Stimulated activated CD4-positive, alpha-beta T cell treated with anti-CD3 and anti-CD28 coated beads, Interleukin-1b, Interleukin-23, amount 100 ng/mL, for 1 hour (primary cell): ENCODE measurements around the gene TMEM236.

Experiments used
- DNase-seq, 2 donors: peaks; one replicate each; pipeline ENCODE4 v3.0.0-alpha.2; 2020; ENCODE audit warnings: low read depth in 2 of 2

The TMEM236 gene

GRCh38 chr10:17787087-17787961, 35.3 kb downstream of the TMEM236 start:
- DNase-seq, result no peak

GRCh38 chr10:17788646-17789045, 36.6 kb downstream of the TMEM236 start:
- DNase-seq, result no peak

GRCh38 chr10:17789396-17789795, 37.4 kb downstream of the TMEM236 start:
- DNase-seq, result no peak

DNA sequence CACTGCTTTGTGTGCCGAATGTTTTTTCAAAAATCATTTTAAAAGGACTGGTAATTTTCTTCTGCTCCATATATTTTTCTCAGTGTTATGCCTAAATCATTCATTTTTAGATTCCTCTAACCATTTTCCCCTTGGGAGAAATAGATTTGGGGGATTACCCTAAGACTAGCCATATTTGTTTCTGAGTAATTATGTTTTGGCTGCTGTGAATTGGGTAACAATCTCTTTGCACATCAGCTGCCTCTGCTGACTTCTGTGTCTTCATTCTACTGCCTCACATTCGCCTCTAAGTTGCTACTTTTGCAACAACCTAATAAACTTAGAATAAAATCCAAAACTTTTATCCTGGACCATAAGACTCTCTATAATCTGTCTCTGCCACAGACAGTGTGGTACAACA, 38.6 kb downstream of the TMEM236 start:
- DNase-seq, result no peak

GRCh38 chr10:17792991-17793390, 41.0 kb downstream of the TMEM236 start:
- DNase-seq, result no peak

GRCh38 chr10:17793823-17794644, 42.0 kb downstream of the TMEM236 start:
- no peak for DNase-seq

DNA sequence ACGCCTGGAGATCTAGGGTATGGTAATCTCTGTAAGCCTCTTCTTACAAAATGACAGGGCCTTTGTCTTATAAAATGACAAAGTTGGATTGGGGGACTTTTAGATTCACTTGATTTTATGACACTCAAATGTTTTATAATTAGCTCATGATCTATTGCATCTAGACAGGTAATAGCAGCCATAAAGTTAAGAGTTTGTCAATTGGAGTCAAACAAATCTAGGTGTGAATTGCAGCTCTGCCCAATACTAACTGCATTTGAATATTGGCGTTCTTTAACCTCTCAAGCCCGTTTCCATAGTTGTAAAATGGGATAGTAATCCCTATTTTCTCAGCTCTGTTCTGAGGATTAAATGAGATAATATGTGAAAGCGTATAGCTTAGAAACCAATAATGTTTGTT, 43.1 kb downstream of the TMEM236 start:
- no peak for DNase-seq

DNA sequence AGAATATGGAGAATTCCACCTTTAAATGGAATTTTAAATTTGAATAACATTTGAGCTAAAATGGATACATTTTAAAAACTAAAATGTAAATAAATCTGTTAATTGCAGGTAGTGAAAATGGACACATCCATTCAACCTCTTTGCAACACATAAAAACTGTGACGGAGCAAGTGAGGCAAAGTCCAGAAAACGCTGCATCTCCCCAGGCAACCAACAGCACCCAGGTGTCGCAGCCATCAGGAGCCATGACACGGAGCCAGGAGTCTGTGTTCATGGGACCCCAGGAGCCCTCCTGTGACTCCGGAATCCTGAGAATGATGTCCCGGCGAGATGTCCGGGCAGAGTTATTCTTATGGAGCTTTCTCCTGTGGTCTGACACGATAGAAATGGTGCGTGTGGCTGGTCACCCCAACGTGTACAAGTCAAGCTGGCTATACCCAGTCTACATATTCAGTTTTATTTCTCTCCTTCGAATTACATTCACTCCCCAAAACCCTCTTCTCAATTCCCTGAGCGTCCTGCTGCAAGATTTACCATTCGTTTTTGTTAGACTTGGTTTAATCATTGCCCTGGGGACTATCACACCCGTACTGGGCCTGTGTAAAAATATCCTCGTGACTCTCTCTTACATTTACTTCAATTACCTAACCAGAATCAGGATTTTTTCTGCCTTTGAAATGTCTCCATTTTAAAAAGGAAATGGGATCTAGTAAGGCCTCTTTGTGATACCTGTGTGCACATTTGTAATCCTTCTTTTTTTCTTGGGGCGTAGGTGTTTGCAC, 44.0 kb downstream of the TMEM236 start:
- DNase-seq, result no peak

- DNase-seq, result no peak
Measured at GRCh38 chr10:17801507-17801906, 49.5 kb downstream of the TMEM236 start.

GRCh38 chr10:17802350-17802749, 50.3 kb downstream of the TMEM236 start:
- no peak for DNase-seq

DNA sequence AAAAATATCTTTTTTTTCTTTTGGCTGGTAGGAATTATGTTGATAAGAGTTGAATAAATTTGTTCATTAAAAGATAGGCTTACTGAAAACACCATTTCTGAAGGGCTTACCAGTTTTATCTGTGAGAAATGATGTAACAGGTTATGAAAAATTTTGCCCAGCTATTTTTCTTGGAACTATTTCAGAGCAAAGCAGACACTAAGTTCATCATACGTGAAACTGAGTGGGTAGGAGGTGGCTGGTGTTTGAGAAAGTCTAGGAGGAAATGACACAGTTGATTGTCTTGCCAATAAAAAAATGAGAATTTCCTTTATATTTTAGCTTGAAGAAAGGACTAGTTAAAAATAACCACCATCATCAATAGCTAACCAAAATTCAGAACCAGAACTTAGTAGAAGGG, 51.0 kb downstream of the TMEM236 start:
- DNase-seq, result no peak

DNA sequence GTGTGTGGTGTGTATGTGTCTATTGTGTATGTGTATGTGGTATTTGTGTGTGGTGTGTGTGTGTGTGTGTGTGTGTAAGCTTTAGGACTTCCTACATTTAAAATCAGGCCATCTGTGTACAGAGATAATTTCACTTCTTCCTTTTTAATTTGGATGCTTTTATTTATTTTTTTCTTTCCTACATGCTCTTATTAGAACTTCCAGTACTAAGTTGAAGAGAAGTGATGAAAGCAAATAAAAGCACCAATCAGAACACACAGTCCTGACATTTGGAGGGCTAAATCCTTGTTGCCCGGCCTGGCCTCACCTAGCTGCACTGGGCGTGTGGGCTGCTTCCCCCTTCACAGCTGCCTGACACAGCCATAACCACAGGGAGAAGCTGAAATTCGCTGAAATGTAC, 53.3 kb downstream of the TMEM236 start:
- no peak for DNase-seq

GRCh38 chr10:17805921-17806577, 54.0 kb downstream of the TMEM236 start:
- no peak for DNase-seq

DNA sequence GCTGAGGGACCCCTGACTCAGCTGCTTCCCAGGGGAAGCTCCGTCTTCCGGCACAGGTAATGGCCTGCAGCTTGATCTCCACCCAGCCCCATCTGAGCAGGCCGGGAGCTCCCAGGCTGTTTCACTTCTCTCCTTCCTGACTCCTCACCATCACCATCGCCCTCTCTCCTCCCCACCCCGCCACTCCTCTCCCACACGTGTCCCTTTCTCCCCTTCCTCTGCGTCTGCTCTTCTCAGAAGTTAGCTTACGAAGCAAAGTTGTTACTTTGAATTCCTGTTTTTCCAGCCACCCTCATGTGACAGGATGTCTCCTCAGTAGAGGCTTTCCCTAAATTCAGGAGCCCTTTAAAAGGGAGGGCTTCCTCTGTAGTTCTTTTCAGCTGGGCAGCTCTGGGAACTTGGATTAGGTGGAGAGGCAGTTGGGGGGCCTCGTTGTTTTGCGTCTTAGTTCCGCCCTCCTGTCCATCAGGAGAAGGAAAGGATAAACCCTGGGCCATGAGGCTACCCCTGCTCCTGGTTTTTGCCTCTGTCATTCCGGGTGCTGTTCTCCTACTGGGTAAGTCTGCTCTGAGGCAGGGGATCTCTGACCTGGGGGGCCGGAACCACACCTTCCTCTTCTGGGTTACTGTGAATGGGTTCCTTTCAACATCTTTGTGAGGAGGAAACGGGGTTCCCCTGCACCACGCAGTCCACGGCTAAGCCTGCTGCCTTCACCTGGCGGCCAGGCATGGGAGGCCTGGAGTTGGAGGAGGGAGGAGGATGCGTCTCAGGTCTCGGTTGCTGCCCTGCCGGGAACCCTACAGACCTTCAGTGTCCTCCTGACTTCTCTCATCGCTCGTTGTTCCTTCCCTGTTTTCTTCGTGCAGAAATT, 57.2 kb downstream of the TMEM236 start, which contains the start of gene MRC1:
Gene MRC1, plus strand, starts transcription at position 378 of the 871 bp plus-strand sequence. Its CDS starts 118 bp downstream, at position 496.
- DNase-seq, result no peak

DNA sequence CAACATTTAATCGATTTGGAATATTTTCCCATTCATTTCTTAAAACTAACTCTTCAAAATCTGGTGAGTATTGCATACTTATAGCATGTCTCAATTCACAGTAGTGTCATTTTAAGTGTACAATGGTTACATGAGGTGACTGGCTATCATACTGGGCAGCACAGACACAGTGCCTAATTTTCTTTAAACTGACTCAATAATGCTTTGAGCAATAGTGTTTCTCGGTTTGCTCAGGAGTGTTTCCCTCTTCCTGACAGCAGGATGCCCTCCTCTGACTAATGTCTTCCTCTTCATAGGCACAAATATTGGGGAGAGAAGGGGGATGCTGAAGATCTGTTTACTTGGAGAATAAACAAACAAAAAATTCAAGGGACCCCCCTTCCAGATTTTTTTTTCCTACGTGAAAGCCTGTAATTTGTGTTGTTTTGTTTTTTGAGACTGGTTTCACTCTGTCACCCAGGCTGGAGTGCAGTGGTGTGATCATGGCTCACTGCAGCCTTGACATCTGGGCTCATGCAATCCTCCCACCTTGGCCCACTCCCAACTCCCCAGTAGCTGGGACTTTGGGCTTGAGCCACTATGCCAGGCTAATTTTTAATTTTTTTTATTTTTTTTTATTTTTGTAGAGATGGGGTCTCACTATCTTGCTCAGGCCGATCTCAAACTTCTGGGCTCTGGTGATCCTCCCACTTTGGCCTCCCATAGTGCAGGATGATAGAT, 59.3 kb downstream of the TMEM236 start:
- DNase-seq, result no peak

- no peak for DNase-seq
Measured at GRCh38 chr10:17814973-17815372, 63.0 kb downstream of the TMEM236 start.

- DNase-seq, result no peak
Measured at GRCh38 chr10:17816199-17816598, 64.2 kb downstream of the TMEM236 start.

DNA sequence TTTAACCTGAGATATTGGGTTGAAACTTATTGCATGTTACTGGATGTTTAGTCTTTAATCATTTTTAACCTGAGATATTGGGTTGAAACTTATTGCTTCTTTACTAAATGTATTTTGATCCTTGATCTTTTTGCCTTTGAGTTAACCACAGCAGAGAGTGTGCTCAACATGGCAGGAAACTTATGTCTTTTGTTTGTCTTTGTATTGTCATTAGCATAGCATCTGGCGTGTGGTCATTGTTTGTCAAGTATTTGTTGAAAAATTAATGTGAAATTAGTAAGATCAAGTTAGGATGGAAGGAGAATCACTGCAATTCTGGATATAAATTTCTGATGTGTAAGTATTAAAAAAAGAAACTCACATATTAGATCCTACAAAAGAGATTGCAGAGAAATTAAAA, 65.3 kb downstream of the TMEM236 start:
- no peak for DNase-seq

- no peak for DNase-seq
Measured at GRCh38 chr10:17817790-17818189, 65.8 kb downstream of the TMEM236 start.

DNA sequence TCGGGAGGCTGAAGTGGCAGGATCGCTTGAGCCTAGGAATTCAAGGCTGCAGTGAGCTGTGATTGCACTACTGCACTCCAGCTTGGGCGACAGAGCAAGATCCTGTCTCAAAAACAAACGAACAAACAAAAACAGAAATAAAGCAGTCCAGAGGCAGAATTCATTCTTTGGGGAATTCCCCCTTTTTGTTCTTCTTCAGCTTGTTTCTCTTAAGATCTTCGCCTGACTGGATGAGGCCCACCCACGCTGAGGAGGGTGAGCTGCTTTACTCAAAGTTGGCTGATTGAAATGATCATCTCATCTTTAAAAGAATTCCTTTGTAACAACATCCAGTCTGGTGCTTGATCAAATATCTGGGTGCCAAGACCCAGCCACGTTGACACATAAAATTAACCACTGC, 67.8 kb downstream of the TMEM236 start:
- DNase-seq, result no peak
